OCI-LY3 (cell line): Measurements from ENCODE around the gene CXXC1.

ENCODE experiments used
- EZH2phosphoT487 ChIP-seq: fragments of 200-600 bp; shearing (Covaris generic); IDR thresholded peaks from 2 replicates; pipeline ENCODE4 v1.6.1; 2018; ENCODE audit warnings: antibody characterized with exemption, mixed run types, low read depth
- TF ChIP-seq, protein P1 (sequence below): fragments of 200-600, 300-600 bp; sonication (generic); IDR thresholded peaks from 2 replicates; pipeline ENCODE4 v1.5.1; 2014; ENCODE audit warnings: antibody characterized with exemption, low read length, low read depth

GRCh38 chr18:50232419-50232818 lies 55.1 kb downstream of the CXXC1 start:
- TF ChIP-seq, protein P1, sequence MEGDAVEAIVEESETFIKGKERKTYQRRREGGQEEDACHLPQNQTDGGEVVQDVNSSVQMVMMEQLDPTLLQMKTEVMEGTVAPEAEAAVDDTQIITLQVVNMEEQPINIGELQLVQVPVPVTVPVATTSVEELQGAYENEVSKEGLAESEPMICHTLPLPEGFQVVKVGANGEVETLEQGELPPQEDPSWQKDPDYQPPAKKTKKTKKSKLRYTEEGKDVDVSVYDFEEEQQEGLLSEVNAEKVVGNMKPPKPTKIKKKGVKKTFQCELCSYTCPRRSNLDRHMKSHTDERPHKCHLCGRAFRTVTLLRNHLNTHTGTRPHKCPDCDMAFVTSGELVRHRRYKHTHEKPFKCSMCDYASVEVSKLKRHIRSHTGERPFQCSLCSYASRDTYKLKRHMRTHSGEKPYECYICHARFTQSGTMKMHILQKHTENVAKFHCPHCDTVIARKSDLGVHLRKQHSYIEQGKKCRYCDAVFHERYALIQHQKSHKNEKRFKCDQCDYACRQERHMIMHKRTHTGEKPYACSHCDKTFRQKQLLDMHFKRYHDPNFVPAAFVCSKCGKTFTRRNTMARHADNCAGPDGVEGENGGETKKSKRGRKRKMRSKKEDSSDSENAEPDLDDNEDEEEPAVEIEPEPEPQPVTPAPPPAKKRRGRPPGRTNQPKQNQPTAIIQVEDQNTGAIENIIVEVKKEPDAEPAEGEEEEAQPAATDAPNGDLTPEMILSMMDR = no peak
- no peak for TF ChIP-seq EZH2phosphoT487
